Mucosa of stomach (tissue), 1 donor: ENCODE data around the gene TUBGCP6.

Experiments used
- H3K27me3 ChIP-seq: one replicate; pipeline ENCODE4 v1.7.0; 2013; ENCODE audit warnings: mild to moderate bottlenecking, low read length; ENCODE audit not compliant: control insufficient read depth, insufficient read depth
- H3K36me3 ChIP-seq: one replicate; pipeline ENCODE4 v1.7.0; 2013; ENCODE audit warnings: low read length; ENCODE audit not compliant: control insufficient read depth, insufficient read depth
- H3K4me1 ChIP-seq: one replicate; pipeline ENCODE4 v1.7.0; 2013; ENCODE audit warnings: mild to moderate bottlenecking, low read length; ENCODE audit not compliant: control insufficient read depth, insufficient read depth
- H3K4me3 ChIP-seq: one replicate; pipeline ENCODE4 v1.7.0; 2013; ENCODE audit warnings: low read length
- H3K9ac ChIP-seq: one replicate; pipeline ENCODE4 v1.7.0; 2013; ENCODE audit warnings: mild to moderate bottlenecking, low read length, moderate library complexity
- H3K9me3 ChIP-seq: one replicate; pipeline ENCODE4 v1.7.0; 2013; ENCODE audit warnings: mild to moderate bottlenecking, low read length, moderate library complexity; ENCODE audit not compliant: control insufficient read depth
- donor health status: Pancreatic carcinoma.

TUBGCP6 gene

DNA sequence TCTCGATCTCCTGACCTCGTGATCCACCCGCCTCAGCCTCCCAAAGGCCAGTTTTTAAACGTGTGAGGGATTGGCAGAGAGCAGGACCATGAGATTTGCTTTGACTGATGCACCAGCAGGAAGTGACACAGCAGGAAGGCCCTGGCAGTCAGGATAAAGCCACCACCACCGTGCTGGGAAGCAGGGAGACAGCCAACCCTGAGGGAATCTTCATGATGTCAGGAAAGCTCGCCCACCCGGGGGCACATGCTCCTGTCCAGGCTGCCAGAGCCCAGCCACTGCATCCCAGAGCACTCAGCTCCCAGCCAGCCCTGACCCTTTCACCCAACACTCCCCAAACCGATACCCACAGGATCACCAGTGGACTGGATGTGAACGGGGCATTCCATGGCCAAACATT lies 6.1 kb downstream of the TUBGCP6 start:
- H3K36me3 ChIP-seq, result no peaks in the 10 kb centered on the region

DNA sequence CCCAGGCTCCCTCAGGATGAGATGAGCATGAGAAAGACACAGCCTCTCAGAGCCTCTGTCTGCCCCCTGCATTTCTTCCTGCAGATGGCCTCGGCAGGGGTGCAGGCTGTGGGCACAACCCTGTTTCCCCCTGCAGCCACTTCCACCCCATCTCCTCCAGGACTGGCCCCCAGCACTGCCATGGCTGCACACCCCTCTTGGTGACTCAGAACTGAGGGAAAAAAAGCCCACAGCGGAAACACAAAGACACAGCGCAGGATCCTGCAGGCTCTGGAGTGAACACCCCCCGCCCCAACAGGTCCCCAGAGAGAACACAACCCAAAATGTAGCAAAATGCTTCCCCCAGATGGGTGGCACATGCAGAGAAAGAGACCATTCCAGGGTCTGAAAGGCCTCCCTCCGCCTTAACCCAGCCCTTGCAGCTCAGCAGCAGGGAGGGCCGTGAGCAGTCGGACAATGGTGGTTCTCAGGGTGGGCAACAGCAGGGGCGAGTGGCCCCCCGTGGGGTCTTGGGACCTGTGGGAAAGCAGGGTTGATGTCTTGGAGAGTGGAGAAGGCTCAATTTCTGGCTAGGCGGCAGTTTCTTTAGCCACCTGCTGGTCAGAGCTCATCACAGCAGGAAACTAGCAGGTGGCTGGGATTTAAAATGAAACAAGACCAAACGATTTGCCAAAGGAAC lies 8.0 kb downstream of the TUBGCP6 start:
- no peak overlapping the region for H3K4me3 ChIP-seq
- no peaks in the 10 kb centered on the region for H3K9me3 ChIP-seq
- peaks cover 4% of the 10 kb centered on the region for H3K4me1 ChIP-seq
- no peak overlapping the region for H3K9ac ChIP-seq
- no peaks in the 10 kb centered on the region for H3K36me3 ChIP-seq
- H3K27me3 ChIP-seq, result no peaks in the 10 kb centered on the region

More for the DNA sequence above, 6.1 kb downstream of the TUBGCP6 start:
- H3K9me3 ChIP-seq, result no peaks in the 10 kb centered on the region
- no peak overlapping the region for H3K4me3 ChIP-seq
- H3K9ac ChIP-seq, result no peak overlapping the region
- H3K27me3 ChIP-seq, result no peaks in the 10 kb centered on the region
- peaks cover 16% of the 10 kb centered on the region for H3K4me1 ChIP-seq

DNA sequence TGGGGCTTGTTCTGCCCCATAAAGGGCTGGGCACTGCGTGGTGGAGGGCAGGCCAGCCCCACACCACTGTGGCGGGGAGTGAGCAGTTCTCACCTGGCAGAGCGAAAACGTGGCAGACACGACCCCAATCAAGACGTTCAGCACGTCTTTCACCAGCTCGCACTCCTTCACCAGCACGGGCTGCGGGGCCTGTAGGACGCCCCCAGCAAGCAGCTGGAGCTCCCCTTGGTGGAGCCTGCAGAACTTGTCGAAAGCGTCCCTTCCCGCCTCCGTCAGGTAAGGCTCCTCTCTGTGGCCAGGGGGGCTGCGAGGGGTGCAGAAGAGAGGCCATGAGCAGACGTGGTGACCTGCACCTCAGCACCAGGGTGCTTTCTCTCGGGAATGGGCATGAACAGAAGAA lies 11.6 kb downstream of the TUBGCP6 start:
- Histone ChIP-seq H3K4me3 (no peak overlapping the region), H3K27me3 (no peaks in the 10 kb centered on the region), H3K9ac (no peak overlapping the region), H3K9me3 (no peaks in the 10 kb centered on the region), H3K36me3 (no peaks in the 10 kb centered on the region), H3K4me1 (no peaks in the 10 kb centered on the region)

DNA sequence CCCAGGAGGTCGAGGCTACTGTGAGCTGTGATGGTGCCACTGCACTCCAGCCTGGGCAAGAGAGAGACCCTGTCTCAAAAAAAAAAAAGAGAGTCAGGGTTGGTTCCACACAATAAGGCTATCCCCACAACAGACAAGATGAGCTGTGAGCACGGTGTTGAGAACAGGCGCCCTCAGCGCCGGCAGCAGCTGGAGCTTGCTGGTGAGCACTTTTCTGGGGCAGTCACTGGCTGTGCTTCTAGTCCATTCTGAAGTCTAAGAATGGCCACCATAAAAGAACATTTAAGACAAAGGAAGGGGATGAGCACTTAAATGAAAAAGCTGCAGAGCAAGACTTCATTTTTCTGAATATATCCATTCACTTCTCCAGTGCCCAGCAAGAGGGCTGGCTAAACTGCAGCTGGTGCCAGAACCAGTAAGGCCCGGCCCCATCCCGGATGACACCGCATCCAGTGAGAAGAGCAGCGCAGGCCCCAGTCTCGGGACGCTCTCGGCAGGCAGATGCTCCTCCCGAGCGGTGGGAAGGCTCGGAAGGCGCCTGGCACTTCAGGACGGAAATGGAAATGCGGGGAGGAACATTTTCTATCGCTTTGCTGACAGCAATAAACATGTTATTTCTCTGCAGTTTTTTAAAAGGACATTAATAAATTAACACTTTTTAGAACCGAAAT lies 12.2 kb downstream of the TUBGCP6 start:
- Histone ChIP-seq H3K4me3 (no peak overlapping the region), H3K9ac (no peak overlapping the region), H3K4me1 (no peaks in the 10 kb centered on the region), H3K9me3 (no peaks in the 10 kb centered on the region), H3K27me3 (no peaks in the 10 kb centered on the region), H3K36me3 (no peaks in the 10 kb centered on the region)

DNA sequence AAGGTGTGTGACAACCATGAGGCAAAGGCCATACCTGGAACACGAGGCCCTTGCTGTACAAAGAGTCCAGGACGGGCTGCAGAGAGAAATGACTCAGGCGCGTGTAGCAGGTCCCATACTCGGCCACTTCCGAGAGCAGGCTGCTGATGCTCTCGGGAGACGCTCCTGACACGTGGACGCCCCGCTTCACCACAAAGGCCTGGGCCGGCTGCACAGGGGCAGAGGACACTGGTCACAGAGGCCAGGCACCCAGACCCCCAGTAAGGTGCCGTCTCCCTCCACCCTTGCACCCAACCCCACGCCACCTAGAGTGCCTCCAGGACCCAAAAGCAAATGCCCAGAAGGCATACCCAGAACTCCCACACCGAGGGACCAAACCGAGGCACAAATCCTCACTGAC lies 15.5 kb downstream of the TUBGCP6 start:
- H3K4me1 ChIP-seq, result no peaks in the 10 kb centered on the region
- no peaks in the 10 kb centered on the region for H3K9me3 ChIP-seq
- H3K36me3 ChIP-seq, result peaks cover 3% of the 10 kb centered on the region
- no peak overlapping the region for H3K4me3 ChIP-seq
- H3K27me3 ChIP-seq, result no peaks in the 10 kb centered on the region
- H3K9ac ChIP-seq, result no peak overlapping the region

DNA sequence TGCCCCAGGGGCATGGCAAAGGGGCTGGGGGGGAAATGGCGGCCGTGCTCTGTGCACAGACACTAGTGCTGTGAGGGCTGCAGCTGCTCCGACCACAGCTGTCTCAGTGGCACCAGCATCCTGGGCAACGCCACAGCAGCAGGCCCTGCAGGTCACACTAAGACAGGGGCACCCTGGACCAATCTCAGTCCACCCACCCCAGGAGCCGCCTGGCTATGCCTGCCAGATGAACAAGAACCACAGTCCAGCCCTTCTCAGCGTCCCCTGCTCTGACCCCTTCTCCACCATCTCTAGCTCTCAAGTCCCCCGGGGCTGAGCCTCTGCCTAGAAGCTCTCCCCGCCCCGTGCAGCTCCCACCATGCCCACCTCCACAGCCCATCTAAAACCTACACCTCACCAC lies 16.5 kb downstream of the TUBGCP6 start:
- Histone ChIP-seq H3K4me3 (no peak overlapping the region), H3K27me3 (no peaks in the 10 kb centered on the region), H3K9ac (no peak overlapping the region), H3K4me1 (no peaks in the 10 kb centered on the region), H3K36me3 (peaks cover 3% of the 10 kb centered on the region), H3K9me3 (no peaks in the 10 kb centered on the region)

DNA sequence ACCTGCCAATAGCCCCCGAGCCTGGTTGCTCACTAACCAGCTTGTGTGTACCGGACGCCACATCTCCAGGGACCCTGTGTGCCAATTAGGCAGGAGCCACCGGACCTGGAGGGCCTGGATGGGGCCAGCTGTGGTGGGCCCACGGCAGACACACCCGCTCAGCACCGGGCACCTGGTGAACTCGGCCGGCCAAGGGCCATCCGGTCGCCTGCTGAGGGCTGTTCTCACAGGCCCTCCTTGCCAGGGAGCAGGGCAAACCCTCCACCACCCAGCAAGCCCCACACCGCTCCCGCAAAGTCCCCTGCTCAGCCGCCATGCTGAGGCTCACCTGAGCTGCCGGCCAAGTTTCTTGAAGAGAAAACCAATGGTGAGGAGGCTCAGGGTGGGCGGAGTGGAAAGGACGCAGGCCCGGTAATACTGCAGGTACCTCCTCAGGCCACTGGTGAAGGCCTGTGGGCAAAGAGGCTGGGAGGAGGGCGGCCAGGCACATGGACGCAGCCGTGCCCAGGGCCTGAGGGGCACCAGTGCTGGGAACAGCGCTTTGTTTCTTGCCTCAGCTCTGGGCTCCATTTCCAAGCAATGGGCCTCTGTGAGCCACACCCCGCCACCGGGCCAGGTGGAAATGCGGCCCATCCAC lies 17.1 kb downstream of the TUBGCP6 start:
- H3K27me3 ChIP-seq, result no peaks in the 10 kb centered on the region
- H3K4me1 ChIP-seq, result no peaks in the 10 kb centered on the region
- H3K4me3 ChIP-seq, result no peak overlapping the region
- no peaks in the 10 kb centered on the region for H3K9me3 ChIP-seq
- peaks cover 7% of the 10 kb centered on the region for H3K36me3 ChIP-seq
- H3K9ac ChIP-seq, result no peak overlapping the region

DNA sequence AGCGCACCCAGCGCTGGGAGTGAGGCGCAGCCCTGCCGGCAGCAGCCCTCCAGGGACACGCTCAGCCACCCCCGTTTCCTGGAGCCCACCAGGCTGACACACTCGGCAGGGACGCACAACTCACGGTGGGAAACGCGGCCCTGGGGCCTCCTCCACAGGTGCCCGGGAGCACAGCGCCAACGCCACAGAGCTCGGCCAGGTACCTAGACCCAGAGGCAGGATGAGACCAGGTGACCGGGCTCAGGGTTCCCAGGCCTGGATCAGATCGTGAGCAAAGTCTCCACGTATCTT lies 18.0 kb downstream of the TUBGCP6 start:
- Histone ChIP-seq H3K9me3 (no peaks in the 10 kb centered on the region), H3K27me3 (no peaks in the 10 kb centered on the region), H3K36me3 (peaks cover 15% of the 10 kb centered on the region), H3K4me3 (no peak overlapping the region), H3K9ac (no peak overlapping the region), H3K4me1 (no peaks in the 10 kb centered on the region)

DNA sequence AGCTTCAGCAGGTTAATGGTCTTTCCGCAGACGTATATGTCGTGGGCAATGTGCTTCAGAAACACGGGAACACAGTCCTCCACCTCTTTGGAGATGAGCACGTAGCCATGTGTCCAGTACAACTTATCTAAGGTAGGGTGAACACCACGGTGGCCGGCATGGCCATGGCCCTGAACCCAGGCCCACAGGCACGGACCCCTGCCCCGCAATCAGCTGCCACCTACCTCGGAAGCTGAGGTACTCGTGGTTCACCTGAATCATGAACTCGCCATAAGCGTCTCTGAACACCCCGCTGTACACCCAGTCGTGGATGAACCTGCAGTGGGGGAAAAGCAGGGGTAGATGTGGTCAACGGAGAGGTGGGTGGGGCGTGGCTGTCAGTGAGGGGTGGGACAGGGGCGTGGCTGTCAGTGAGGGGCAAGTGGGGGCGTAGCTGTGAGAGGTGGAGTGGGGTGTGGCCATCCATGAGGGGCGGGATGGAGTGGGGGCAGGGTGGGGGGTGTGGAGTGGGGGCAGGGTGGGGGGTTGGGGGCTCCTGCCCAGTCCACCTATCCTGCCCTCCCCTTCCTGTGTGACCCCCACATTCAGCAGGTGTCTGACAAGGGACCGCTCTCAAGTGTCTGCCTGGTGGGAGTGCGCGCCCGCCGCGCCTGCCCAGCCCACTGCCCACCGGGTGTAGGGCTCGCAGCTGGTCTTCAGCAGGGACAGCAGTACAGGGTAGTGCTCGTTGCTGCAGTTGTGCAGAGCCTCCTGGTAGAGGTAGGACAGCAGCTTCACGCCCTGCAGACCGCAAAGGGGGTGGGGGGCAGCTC lies 18.6 kb downstream of the TUBGCP6 start:
- H3K27me3 ChIP-seq, result no peaks in the 10 kb centered on the region
- peaks cover 17% of the 10 kb centered on the region for H3K36me3 ChIP-seq
- no peaks in the 10 kb centered on the region for H3K4me1 ChIP-seq
- H3K4me3 ChIP-seq, result no peak overlapping the region
- no peaks in the 10 kb centered on the region for H3K9me3 ChIP-seq
- no peak overlapping the region for H3K9ac ChIP-seq

DNA sequence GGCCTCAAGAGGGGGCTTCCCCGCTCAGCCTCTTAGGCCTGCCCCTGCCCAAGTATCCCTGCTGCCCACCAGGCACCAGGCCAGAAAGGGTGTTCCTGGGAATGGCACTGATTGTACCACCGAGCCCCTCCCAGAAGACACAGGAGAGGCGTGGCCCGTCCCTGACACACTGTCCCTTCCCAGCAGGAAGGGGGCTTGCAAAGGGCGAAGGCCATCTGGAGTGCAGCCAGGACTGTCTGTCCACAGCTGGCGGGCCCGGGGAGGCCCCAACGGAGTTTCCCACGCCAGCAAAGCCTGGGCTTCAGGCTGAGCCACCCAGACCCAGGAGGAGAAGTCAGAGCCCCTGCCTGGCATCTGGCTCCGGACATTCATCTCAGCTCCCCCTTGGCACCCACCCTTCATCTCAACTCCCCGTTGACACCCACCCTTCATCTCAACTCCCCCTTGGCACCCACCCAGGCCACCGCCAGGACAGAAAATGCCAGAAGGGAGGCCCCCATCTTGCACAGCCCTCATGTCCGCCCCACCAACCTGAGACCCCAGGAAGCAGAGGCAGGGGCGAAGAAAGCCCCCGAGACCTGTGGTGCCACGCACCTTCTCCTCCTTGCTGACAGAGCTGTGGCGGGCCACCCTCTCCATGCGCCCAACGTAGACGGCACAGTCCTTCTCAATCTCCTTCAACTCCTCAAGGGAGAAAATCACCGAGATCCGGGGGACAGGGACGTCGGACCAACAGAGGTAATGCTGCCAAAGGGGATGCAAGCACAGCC lies 19.4 kb downstream of the TUBGCP6 start:
- Histone ChIP-seq H3K9me3 (no peaks in the 10 kb centered on the region), H3K27me3 (no peaks in the 10 kb centered on the region), H3K9ac (no peak overlapping the region), H3K4me3 (no peak overlapping the region), H3K36me3 (peaks cover 24% of the 10 kb centered on the region), H3K4me1 (no peaks in the 10 kb centered on the region)

DNA sequence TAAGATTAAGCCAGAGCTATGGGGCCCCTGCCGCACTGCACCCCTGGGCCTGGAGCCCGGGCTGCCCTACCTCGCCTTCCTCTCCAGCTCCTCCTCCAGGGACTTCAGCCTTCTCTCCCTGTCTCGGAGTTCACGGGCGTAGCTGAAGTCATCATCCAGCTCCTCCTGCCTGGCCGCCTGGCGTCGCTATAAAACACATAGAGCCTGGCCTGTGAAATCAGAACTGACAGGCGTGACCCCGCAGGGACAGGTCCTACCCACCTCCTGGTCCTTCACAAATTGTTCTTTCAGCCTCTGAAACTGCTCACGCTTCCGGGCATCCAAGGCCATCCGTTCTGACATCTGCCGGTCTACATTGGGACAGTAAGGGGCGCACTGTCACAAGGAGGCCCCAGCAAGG lies 20.8 kb downstream of the TUBGCP6 start:
- Histone ChIP-seq H3K9ac (no peak overlapping the region), H3K4me3 (no peak overlapping the region), H3K9me3 (no peaks in the 10 kb centered on the region), H3K27me3 (no peaks in the 10 kb centered on the region), H3K4me1 (peaks cover 6% of the 10 kb centered on the region), H3K36me3 (peaks cover 27% of the 10 kb centered on the region)
